HG02870 (cell line): ENCODE data around the gene MAP1B.
"Not testable (repeated sequence)": the region's sequence is repeated elsewhere in the genome, so short reads cannot be mapped to it uniquely, and the experiment has no call there.

Experiments used
- ATAC-seq: cut with Tn5 transposase; IDR thresholded peaks from one replicate; pipeline ENCODE4 v1.9.1; 2021; ENCODE audit warnings: mild to moderate bottlenecking, moderate library complexity; ENCODE audit not compliant: unreplicated experiment

Gene MAP1B

DNA sequence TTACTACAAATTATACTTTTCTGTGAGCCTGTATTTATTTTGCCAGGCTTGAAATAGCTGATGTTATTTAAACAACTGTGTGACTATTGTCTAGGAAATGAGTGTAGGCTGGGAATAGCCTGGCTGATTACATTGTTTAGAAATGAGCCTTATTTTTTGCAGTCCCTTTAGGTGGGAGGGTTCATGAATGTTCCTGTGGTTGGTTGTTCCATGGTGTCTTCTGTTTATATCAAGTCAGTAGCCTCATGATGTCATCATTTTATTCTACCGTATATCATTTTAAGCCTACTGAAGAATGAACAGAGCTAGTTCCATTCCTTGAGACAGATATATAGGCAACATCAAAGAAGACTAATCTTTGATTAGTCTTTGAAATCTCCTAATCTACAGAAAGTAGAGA is 53.1 kb downstream of the MAP1B start:
- no peak for ATAC-seq

DNA sequence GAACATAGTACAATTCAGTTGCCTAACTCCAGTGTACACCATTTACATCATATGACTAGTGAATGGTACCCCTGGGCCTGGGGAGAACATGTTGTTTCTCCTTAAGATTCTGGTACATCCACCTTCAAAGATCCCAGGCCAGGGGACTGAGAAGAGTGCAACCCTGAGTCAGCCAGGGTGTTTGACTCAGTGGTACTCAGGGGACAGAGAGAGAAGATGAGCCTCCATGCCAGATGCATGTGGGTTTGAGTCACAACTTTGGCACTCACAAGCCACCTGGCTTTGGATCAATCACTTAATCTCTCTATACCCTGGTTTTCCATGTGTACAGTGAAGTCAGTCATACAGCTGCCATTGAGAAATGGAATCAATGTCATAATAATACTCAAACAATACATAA is 53.7 kb downstream of the MAP1B start:
- ATAC-seq = no peak

DNA sequence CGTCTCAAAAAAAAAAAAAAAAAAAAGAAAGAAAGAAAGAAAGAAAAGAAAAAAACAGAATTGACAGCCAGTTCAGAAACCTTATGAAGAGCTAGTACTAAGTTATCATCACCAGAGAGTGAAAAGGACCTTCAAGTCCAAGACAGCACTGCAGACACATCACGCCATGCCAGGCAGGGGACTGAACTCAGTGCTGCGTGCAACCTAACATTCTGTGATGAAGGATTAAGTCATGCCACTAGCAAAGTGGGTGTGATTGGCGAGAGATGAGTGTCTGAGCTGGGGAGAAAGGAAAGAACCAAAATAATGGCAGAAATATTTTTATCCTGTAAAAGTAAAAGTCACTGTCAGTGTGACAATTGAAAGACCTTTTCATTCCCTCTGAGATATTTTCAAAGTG is 54.7 kb downstream of the MAP1B start:
- no peak for ATAC-seq

DNA sequence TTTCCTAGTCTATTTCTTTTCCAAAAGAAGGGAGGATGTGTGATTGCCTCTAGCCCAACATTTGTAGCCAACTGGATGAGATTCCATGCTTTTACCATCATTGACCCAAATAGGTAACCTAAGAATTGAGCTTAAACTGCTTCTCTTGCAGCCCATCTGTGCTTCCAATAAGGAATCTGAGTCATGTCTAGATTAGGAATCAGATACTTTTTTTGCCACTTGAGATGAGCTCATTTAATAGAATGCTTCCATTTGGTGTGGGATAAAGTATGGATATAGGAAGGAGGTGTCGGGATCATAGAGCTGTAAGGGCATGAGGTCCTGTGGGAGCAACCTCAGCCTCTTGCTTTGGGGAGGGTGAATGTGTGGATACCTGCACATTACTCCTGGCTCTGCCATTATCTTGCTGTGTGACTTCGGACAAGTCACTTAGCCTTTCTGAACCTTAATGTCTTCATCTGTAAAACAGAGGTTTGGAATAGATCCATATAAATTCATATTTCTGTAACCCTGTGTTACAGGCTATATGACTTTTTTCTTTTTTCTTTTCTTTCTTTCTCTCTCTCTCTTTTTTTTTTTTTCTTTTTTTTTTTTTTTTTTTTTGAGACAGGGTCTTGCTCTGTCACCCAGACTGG is 56.2 kb downstream of the MAP1B start:
- ATAC-seq = no peak

DNA sequence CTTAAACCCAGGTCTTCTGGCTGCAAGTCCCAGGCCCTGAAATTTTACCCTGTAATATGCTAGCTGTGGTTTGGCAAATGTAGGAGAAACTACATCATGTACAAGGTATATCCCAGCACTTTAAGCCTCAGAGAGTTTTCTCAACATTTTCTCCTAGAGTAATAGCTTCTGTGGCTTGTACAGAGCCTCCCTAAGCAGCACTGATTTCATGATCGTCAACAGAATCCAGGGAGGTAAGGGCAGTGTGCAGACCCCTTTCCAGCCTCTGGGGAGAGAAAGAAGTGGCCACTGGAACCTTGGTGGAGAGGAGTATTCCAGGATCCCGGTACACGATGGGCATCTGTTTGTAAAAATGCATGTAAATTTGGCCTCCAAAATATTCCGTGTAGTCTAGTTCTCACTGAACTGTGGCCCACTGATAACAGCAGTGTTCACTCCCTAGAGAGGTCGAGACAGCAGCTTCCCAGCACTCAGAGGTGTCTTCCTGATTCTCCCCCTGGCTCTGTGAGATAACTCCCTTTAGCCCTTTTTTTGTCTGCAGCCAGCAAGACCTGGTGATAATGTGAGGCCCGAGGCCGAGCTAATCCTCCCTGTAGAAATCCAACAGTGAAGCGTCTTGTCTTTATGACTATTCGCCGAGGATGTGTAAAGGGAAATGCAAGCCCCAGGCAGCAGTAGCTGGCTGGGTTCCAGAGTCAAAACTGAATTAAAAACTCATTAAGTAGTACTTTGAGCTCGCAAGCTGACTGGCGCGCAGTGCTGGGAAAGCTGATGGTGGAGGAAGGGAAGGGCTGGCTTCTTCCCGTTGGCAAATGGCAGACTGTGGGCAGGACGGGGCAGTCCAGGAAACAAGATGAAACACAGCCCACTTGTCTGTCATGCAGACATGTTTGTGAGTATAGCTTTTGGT is 59.0 kb downstream of the MAP1B start:
- no peak for ATAC-seq

DNA sequence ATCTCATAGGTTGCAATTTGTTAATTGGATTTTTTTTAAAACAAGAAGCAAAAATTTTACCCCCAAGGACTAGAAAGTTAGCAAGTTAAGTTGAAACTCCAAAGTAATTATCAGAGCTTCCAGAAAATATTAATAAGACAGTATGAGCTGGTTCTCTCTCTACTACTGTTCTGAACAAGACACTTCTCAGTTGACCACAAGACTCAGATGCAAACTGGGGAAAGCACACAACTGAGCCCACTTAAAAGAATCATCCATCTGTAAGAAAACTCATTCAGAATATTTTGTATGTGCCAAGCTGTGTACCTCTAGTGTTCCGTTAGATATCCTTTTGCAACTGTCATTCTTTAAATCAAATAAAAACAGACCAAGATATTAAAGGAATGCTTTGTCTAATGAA is 60.0 kb downstream of the MAP1B start:
- no peak for ATAC-seq

DNA sequence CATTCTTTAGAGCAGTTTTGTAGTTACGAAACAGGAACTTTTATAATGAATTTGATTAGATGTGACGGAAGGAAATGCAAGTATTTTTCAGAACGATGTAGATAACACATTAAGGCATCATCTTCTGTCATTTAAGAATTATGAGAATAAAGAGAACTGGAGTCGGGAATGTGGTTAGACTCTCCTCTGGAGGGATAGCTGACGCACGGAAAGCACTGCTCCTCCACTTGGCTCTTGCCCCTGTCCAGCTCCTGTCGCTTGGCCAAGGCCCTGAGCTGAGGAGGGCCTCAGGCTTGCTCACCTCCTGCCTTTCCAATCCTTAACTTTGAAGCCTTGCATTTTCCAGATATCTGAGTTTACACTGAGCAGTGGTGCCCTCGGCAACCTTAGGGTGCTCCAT is 60.5 kb downstream of the MAP1B start:
- no peak for ATAC-seq

DNA sequence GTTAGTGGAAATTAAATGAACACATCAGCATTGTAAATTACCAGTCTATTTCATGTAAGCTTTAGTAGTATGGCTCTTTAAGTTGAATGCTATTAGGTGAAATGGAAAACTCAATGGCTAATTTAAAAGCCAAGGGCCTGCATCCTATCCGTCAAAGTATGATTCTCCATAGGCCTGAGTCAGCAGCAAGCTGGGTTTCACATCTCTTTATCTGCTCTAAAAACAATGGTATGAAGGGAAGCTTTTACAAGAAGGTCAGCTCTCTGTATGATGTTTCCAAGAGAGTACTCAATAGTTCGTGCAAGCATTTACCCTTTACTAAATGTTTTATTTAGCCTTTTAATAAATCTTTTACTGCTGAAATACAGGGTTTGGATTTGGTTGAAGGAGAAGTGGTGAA is 62.8 kb downstream of the MAP1B start:
- no peak for ATAC-seq

DNA sequence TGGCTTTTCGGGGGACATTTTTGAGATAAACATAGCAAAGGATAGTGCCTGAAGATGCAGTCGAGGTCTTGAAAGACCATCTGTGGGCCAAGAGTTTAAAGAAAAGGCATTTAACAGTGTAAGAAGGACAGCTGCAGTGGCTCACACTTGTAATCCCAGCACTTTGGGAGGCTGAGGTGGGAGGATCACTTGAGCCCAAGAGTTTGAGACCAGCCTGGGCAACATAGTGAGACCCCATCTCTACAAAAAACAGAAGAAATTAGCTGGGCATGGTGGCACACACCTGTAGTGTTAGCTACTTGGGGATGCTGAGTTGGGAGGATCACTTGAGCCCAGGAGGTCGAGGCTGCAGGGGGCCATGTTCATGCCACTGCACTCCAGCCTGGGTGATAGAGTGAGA is 63.9 kb downstream of the MAP1B start:
- not testable (repeated sequence) for ATAC-seq

DNA sequence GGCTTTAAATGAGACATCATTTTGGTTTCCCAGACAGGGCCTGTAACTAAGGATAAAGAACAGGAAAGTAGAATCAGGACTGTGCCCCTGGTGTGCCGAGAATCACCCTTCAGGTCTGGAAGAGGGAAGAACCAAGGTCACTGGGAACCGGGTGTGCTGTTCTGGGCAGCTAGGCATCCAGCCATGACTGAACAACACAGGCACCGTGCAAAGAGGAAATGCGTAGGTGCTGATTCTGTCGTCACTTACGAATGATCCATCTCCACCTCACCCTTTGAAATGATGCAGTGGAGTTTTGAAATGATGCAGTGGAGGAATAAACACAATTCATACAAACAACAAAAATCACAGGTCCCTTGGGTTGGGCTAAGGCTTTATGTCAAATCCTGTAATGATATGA is 64.4 kb downstream of the MAP1B start:
- no peak for ATAC-seq

DNA sequence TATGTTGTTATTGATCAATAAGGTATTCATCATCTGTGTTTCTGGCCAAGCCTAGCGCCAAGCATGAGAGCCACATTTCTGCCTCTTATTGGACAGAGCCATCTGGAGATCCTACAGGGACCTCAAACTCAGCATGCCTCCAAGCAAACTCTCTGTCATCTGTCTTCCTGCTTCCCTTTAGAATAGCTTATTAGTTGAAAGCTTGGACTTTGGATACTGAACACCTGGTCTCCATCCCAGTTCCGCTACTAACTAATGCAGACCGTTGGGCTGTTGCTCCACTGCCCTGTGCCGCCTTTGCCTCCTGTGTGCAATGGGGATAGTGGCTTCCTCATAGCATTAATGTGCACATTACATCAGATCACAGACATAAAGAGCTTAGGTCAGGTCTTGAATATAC is 65.5 kb downstream of the MAP1B start:
- no peak for ATAC-seq

DNA sequence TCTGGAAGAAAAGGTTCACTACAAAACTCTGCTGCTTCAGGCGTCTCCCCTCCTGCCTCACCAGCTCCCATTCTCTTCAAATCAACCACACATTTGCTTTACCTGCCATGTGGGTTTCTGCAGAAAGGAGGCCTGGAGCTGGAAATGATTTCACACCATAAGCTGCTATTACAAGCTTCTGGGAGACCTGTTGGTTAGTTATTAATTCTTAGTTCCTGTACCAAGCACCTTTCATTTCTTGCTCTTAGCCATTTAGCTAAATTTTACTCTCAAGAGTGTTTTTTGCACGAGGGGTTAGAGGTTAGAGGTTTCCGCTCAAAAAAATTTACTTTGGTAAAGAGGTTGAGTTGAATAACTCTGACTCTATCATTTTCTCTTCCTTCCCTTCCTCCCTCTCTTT is 70.3 kb downstream of the MAP1B start:
- no peak for ATAC-seq

DNA sequence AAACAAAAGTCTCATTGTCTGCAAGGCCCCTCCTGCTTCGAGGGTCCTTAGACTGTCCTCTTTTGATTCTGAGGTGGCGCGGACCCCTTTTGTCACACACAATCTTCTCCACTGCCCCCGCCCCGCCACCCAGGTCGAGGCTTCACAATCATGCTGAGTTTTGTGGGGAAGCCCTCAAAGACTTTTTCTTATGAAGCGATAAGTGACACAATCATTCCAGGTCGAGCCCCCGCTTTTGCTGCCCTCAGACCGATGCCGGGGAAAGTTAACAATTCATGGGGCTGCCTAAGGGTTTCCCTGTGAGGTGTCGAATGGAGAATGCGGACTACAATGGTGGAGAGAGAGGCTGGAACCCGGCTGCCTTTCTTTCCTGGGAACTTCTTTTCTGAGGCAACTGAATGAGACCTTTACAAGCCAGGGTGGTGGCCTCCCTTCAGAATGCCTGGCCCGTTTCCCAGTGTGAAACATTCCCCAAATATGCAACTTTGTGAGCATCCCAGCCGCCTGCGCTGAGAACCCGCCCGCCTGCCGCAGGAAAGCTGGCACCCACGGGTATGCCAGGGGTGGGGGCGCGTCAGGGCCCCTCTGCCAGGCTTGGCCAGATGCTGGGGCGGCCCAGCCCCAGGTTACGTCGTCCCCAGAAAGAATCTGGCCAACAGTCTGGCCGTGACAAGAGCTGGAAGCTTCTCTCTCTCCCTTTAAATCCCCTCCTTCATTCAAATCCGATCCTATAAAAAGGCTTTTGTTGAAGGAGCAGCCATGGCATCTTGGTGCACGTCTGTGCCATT is 71.9 kb downstream of the MAP1B start:
- ATAC-seq = no peak

DNA sequence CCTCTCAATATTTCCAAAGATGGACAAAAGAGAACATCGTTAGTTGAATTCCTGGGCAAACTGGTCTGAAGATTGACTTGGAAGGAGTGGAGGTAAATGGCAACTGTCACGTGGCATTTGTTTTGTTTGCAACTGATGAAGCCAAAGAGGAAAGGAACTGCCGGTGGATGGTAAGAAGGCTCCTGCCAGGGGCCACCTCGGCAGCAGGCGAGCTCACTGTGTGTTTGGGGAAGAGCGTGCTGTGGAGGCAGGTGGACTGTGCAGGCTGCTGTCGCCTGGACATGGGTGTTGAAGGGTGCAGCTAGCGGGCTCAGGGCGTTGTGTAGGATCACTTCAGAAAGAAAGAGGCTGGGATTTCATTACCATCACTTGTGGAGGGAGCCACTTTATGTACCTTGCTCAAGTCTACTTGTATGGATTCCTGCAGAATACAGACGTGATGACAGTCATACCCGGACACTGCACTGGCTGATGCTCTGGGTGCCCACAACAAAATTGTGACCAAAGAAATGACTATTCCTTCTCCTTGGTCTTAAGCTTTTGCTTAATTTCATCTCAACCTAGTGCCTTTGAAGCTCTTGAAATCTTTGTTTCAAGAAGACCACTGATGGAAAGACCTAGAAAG is 72.7 kb downstream of the MAP1B start:
- no peak for ATAC-seq

DNA sequence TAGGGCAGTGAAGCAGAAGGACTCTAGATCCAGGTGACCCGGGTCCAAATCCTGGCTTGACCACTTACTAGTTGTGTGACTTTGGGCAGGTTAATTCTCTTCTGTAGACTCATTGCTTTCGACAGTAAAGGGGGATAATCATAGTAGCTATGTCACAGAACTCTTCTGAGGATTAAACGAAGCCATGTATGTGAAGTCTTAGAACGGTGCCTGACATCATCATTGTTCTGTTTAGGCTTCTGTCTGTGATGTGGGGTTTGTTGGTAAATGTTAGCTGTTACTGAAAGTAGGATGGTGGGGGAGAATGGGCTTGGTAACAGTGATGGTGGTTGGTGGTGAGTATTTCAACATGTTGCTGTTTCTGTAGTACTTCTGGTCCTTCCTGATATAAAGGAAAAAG is 73.7 kb downstream of the MAP1B start:
- ATAC-seq = no peak

DNA sequence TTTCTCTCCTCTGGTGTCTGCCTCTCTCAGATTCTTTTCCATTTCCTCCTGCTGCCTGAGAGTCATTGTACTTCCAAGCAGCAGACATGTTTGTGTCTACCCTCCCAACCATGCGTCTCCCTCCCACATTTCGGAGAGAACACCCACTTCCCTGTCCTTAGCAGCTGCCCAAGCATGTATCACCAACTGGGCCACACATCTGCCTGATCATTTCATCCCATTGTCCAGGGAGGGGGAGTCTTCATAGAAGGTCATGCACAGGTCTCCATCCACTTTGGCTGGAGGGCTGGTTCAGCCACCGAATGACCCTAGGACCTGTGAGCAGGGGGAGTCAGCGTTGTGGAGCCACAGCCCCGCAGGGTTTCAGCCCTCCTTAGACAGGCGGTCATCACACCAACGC is 75.4 kb downstream of the MAP1B start:
- no peak for ATAC-seq

DNA sequence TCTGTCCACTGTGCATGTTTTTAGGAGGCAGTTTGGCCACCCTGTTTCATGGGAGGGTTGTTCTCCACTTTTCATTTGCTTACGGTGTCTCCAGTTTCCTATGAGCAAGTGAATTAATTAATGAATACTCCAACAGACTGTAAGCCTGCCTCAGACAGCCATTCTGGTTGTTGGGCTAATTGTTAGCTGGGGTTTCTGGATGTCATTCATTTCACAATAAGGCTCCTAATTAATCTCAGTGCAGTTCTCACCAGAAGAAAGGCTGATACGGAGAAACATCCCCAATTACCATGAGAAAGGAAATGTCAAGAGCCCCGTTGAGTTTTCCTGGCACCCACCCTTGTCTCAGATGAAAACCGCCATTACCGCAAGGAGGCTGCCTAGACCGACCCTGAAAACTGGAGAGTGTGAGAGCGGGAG is 75.8 kb downstream of the MAP1B start:
- ATAC-seq = no peak

DNA sequence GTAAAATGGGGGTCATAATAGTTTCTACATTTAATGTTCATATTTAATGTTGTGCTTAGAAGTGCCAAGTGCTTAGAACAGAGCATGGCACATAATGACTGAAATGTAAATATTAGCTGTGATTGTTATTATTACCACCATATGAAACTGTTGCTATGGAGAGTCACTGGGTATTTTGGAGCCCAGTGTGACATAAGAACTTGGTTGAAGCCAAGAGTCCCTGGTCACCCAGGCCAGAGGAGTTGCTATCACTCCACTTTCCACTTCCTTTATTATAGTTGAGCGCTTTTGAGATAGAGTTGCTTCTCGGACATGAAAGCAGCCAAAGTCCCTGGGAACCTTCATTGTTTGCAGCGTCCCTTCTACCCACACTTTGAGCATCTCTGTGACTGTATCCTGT is 77.1 kb downstream of the MAP1B start:
- no peak for ATAC-seq

DNA sequence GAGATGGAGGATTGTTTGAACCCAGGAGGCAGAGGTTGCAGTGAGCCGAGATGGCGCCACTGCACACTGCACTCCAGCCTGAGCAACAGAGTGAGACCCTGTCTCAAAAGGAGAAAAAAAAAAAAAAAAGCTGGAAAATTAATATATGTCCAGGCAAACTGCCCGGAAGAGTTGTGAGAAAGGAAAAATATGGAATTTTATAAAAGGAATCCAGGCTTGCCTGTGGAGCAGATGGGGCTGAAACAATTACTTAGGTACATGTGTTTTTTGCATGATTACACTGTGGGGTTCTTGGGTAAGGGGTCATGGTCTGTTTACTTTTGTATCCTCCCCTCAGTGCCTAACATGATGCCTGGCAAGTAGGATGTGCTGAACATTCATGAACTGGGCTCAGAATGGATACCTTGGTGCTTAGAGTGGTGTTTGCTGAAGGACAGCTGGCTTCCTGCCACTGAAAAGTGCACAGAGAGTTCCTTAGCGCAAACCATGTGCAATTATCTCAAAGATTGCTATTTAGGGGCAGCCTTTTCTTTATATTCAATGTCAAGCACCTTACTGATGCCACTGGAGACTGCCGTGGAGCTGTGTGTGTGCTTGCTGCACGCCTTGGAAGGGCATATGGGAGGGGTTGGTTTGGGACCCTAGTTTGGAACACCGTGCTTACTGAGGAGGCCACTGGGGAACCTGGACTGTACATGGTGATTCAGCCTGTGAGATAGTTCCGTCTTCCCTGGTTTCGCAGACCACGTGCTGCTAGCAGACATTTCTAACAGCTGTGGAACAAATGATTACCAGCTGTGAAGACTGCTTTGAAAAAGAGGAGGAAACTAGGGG is 78.4 kb downstream of the MAP1B start:
- ATAC-seq = no peak

DNA sequence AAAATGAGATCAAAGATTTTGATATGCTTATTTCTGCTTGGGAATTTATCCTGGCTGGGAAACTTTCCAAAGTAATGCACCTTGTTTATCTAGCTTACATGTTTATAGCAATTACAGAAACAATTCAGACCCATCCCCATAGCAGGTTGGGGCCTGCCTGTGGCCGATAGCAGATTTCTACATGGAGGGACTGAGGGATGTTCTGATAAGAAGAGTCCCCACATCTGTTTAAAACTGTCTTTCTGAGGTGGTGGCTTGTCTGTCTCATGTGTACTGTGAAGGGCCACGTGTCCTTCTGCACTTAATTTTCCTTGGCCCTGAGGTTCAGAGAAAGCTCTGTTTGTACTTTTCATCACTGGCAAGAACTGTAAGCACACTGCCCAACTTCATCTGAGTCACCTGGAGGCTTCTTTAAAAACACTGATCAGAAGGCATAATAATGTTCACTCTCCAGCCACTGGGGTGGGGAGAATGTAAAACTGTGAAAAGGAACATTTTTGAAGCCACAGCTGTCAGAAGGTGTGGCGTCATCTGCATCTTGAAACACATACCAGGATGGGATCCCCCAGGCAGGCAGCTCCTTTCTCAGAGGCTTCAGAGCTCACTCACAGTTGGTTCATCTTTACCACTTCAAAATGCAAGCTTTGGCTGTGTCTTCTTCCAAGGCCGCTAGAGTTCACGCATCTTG is 80.3 kb downstream of the MAP1B start:
- no peak for ATAC-seq
